HCT116 (cell line): ENCODE measurements around the gene UGT1A3.

Experiments
- ATF3 ChIP-seq: IDR thresholded peaks from 2 replicates; pipeline ENCODE4 v1.6.1; 2012
- CEBPB ChIP-seq: IDR thresholded peaks from 2 replicates; pipeline ENCODE4 v1.6.1; 2012; ENCODE audit warnings: low read depth
- CTCF ChIP-seq, 3 experiments: fragments of 200-600 bp in 1 of 3; sonication (generic) in 1 of 3; IDR thresholded peaks in 2 of 3; conservative IDR thresholded peaks in 1 of 3; 2 replicates each; pipeline ENCODE4 v1.5.1; 2012 to 2017; ENCODE audit warnings: low read depth in 2 of 3, low read length in 2 of 3, antibody characterized with exemption in 1 of 3, borderline replicate concordance in 1 of 3, control low read depth in 1 of 3, mild to moderate bottlenecking in 1 of 3, mixed read lengths in 1 of 3, mixed run types in 1 of 3, moderate library complexity in 1 of 3; ENCODE audit not compliant: insufficient read depth in 1 of 3
- EZH2 ChIP-seq: fragments of 200-600 bp; sonication (generic); IDR thresholded peaks from 2 replicates; pipeline ENCODE4 v1.6.1; 2017; ENCODE audit warnings: antibody characterized with exemption, mixed run types
- EZH2phosphoT487 ChIP-seq: fragments of 200-600 bp; IDR thresholded peaks from 2 replicates; pipeline ENCODE4 v1.6.1; 2018; ENCODE audit warnings: antibody characterized with exemption, borderline replicate concordance
- MAX ChIP-seq: IDR thresholded peaks from 2 replicates; pipeline ENCODE4 v1.6.1; 2012
- POLR2A ChIP-seq: IDR thresholded peaks from 2 replicates; pipeline ENCODE4 v1.7.0; 2011; ENCODE audit warnings: borderline replicate concordance; ENCODE audit not compliant: insufficient read depth, insufficient read length; ENCODE audit errors: extremely low read depth
- POLR2AphosphoS5 ChIP-seq: IDR thresholded peaks from 2 replicates; pipeline ENCODE4 v1.6.1; 2011; ENCODE audit warnings: mild to moderate bottlenecking, low read depth, low read length, moderate library complexity
- RAD21 ChIP-seq: IDR thresholded peaks from 2 replicates; pipeline ENCODE4 v1.6.1; 2012; ENCODE audit warnings: low read depth, mild to moderate bottlenecking
- REST ChIP-seq: IDR thresholded peaks from 2 replicates; pipeline ENCODE4 v1.6.1; 2012; ENCODE audit warnings: low read depth
- TCF7L2 ChIP-seq: IDR thresholded peaks from 2 replicates; pipeline ENCODE4 v1.7.0; 2011; ENCODE audit warnings: borderline replicate concordance, inconsistent platforms; ENCODE audit not compliant: insufficient read depth, insufficient read length; ENCODE audit errors: extremely low read depth
- ZBTB33 ChIP-seq: IDR thresholded peaks from 2 replicates; pipeline ENCODE4 v1.6.1; 2011; ENCODE audit warnings: mild to moderate bottlenecking, low read length, moderate library complexity; ENCODE audit not compliant: insufficient replicate concordance; ENCODE audit errors: extremely low read depth

- TF ChIP-seq EZH2 (no peak), CTCF (IDR thresholded peaks at IDR 0.05 in 2 of 3, conservative IDR thresholded peaks at IDR 0.05 in 1 of 3; ENCODE audit: borderline replicate concordance in 1 of 3, insufficient read depth in 1 of 3, low read depth in 2 of 3, low read length in 2 of 3) (no peak), REST (no peak), POLR2AphosphoS5 (no peak), ATF3 (no peak), MAX (no peak), RAD21 (no peak), CEBPB (no peak), POLR2A (no peak), TCF7L2 (no peak), EZH2phosphoT487 (no peak), ZBTB33 (no peak)
These were observed 10.3 kb upstream of the UGT1A3 start, which contains the start of gene UGT1A4 for GRCh38 chr2:233718552-233718951.
